MM.1S (cell line): Measurements from ENCODE around the gene HOXD8.

Experiments
- DNase-seq: peaks from one replicate; pipeline ENCODE4 v3.0.0-alpha.2; 2015
- H2AFZ ChIP-seq: fragments of 300-600 bp; sonication (generic); 2 replicates; pipeline ENCODE4 v1.6.0; 2016; ENCODE audit warnings: antibody characterized with exemption, low read length
- H3F3A ChIP-seq: fragments of 300-600 bp; sonication (generic); 2 replicates; pipeline ENCODE4 v1.6.1; 2016; ENCODE audit warnings: mild to moderate bottlenecking, antibody characterized with exemption, low read length, moderate library complexity, mixed read lengths; ENCODE audit not compliant: insufficient read depth
- H3K27ac ChIP-seq: fragments of 300-600 bp; sonication (generic); 2 replicates; pipeline ENCODE4 v1.5.1; 2016; ENCODE audit warnings: mild to moderate bottlenecking, low read length
- H3K27me3 ChIP-seq: fragments of 300-600 bp; sonication (generic); replicated peaks from 2 replicates; pipeline ENCODE4 v1.6.0; 2016; ENCODE audit warnings: low read length; ENCODE audit not compliant: insufficient read depth
- H3K36me3 ChIP-seq: fragments of 300-600 bp; sonication (generic); replicated peaks from 2 replicates; pipeline ENCODE4 v1.6.1; 2016; ENCODE audit warnings: mild to moderate bottlenecking, low read length, mixed read lengths; ENCODE audit not compliant: insufficient read depth
- H3K4me1 ChIP-seq: fragments of 300-600 bp; sonication (generic); 2 replicates; pipeline ENCODE4 v1.6.1; 2016; ENCODE audit warnings: low read length, mixed read lengths
- H3K4me2 ChIP-seq: fragments of 300-600 bp; sonication (generic); 2 replicates; pipeline ENCODE4 v1.6.0; 2016; ENCODE audit warnings: low read depth, low read length
- H3K4me3 ChIP-seq: fragments of 300-600 bp; sonication (generic); 2 replicates; pipeline ENCODE4 v1.5.1; 2016; ENCODE audit warnings: low read length, mixed read lengths
- H3K79me2 ChIP-seq: fragments of 300-600 bp; sonication (generic); 2 replicates; pipeline ENCODE4 v1.6.1; 2016; ENCODE audit warnings: mixed run types, low read length, mixed read lengths
- H3K9ac ChIP-seq: fragments of 300-600 bp; sonication (generic); 2 replicates; pipeline ENCODE4 v1.6.1; 2016; ENCODE audit warnings: low read length, mixed read lengths
- H3K9me2 ChIP-seq: fragments of 300-600 bp; sonication (generic); replicated peaks from 2 replicates; pipeline ENCODE4 v1.6.1; 2016; ENCODE audit warnings: mild to moderate bottlenecking, low read length, mixed read lengths; ENCODE audit not compliant: insufficient read depth
- H3K9me3 ChIP-seq: fragments of 300-600 bp; sonication (generic); replicated peaks from 2 replicates; pipeline ENCODE4 v1.6.1; 2016; ENCODE audit warnings: mild to moderate bottlenecking, low read length, mixed read lengths; ENCODE audit not compliant: insufficient read depth
- H4K20me1 ChIP-seq: fragments of 300-600 bp; sonication (generic); 2 replicates; pipeline ENCODE4 v1.6.1; 2016; ENCODE audit warnings: mild to moderate bottlenecking, low read length, moderate library complexity, mixed read lengths; ENCODE audit not compliant: insufficient read depth
- EZH2 ChIP-seq: fragments of 300-600 bp; sonication (generic); optimal IDR thresholded peaks from 2 replicates; pipeline ENCODE3; 2017; ENCODE audit warnings: low read depth, mild to moderate bottlenecking, antibody characterized with exemption, low read length, mixed read lengths
- EZH2phosphoT487 ChIP-seq: fragments of 300-600 bp; sonication (generic); IDR thresholded peaks from 2 replicates; pipeline ENCODE4 v1.6.1; 2018; ENCODE audit warnings: antibody characterized with exemption, low read length
- TF ChIP-seq, protein P1 (sequence below): fragments of 300-600 bp; sonication (generic); IDR thresholded peaks from 2 replicates; pipeline ENCODE4 v1.5.1; 2016; ENCODE audit warnings: antibody characterized with exemption, low read length, mixed read lengths

The HOXD8 gene

GRCh38 chr2:176117162-176117822, 12.2 kb upstream of the HOXD8 start:
- TF ChIP-seq EZH2phosphoT487 (no peak), EZH2 (no peak)
- TF ChIP-seq, protein P1, sequence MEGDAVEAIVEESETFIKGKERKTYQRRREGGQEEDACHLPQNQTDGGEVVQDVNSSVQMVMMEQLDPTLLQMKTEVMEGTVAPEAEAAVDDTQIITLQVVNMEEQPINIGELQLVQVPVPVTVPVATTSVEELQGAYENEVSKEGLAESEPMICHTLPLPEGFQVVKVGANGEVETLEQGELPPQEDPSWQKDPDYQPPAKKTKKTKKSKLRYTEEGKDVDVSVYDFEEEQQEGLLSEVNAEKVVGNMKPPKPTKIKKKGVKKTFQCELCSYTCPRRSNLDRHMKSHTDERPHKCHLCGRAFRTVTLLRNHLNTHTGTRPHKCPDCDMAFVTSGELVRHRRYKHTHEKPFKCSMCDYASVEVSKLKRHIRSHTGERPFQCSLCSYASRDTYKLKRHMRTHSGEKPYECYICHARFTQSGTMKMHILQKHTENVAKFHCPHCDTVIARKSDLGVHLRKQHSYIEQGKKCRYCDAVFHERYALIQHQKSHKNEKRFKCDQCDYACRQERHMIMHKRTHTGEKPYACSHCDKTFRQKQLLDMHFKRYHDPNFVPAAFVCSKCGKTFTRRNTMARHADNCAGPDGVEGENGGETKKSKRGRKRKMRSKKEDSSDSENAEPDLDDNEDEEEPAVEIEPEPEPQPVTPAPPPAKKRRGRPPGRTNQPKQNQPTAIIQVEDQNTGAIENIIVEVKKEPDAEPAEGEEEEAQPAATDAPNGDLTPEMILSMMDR, result no peak
- Histone ChIP-seq H3K4me2 (no peak overlapping the region), H3K9me3 (no peaks in the 10 kb centered on the region), H4K20me1 (no peaks in the 10 kb centered on the region), H3K9ac (no peak overlapping the region), H3K36me3 (no peaks in the 10 kb centered on the region), H3K4me3 (no peak overlapping the region), H3K27me3 (peaks cover 55% of the 10 kb centered on the region), H2AFZ (no peak overlapping the region), H3K27ac (no peak overlapping the region), H3K4me1 (no peaks in the 10 kb centered on the region), H3K79me2 (no peaks in the 10 kb centered on the region), H3K9me2 (no peaks in the 10 kb centered on the region), H3F3A (no peaks in the 10 kb centered on the region)
- no peak for DNase-seq

DNA sequence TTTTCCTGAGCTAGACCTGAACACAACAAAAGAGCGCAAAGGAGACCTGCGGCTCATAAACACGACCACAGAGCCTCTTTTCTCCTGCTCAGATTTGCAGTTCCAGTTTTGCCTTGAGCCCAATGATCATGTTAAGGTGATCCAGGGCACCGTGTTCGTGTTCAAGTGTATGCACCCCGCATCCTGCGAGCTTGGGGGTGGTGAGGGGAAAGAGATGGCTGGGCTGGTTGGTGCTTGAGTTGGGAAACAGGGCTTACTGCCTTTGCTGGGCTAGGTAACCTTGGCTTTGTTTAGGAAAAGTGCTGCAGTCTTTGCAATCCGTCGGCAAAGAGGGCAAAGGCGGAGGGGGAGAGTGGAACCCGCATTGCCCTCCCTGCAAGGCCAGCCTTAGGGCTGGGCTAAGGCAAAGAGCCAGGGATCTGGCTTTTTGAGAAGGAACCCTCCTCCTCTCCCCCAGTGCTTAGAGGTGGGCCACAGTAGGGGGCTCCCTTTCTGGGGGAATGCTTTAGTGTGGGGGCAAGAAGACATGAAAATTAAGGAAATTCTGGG, 11.6 kb upstream of the HOXD8 start:
- H4K20me1 ChIP-seq, result no peaks in the 10 kb centered on the region
- H3K9me2 ChIP-seq, result no peaks in the 10 kb centered on the region
- no peaks in the 10 kb centered on the region for H3K4me1 ChIP-seq
- no peak overlapping the region for H3K4me2 ChIP-seq
- H3K27me3 ChIP-seq, result peaks cover 49% of the 10 kb centered on the region
- H2AFZ ChIP-seq, result no peak overlapping the region
- no peak overlapping the region for H3K9ac ChIP-seq
- no peaks in the 10 kb centered on the region for H3F3A ChIP-seq
- H3K79me2 ChIP-seq, result no peaks in the 10 kb centered on the region
- H3K36me3 ChIP-seq, result no peaks in the 10 kb centered on the region
- H3K4me3 ChIP-seq, result no peak overlapping the region
- no peak for DNase-seq
- no peaks in the 10 kb centered on the region for H3K9me3 ChIP-seq
- no peak overlapping the region for H3K27ac ChIP-seq
- TF ChIP-seq, protein P1, result no peak
- TF ChIP-seq EZH2, result no peak
- no peak for TF ChIP-seq EZH2phosphoT487

DNA sequence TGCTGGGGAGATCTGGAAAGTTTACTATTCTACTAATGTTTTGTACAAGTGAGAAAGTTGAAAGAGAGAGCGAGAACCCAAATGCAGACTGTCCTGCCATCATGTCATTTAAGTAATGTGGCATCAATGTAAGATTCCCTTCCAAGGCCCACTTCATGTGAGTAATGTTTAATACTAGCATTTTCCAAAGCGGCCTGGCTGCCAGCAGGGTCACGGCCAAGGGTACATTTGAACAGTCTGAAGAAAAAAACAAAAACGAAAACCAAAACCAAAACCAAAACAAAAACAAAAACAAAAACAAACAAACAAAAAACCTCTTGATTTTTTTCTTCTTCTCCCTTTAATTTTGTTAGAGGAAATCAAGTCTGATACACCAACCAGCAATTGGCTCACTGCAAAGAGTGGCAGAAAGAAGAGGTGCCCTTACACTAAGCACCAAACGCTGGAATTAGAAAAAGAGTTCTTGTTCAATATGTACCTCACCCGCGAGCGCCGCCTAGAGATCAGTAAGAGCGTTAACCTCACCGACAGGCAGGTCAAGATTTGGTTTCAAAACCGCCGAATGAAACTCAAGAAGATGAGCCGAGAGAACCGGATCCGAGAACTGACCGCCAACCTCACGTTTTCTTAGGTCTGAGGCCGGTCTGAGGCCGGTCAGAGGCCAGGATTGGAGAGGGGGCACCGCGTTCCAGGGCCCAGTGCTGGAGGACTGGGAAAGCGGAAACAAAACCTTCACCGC, 10.7 kb upstream of the HOXD8 start:
- Histone ChIP-seq H2AFZ (no peak overlapping the region), H3K79me2 (no peaks in the 10 kb centered on the region), H3K4me3 (peak overlapping the region; percentile 28), H3K4me1 (no peaks in the 10 kb centered on the region), H3K27ac (no peak overlapping the region), H3K4me2 (peak overlapping the region; percentile 51; the same call in 1 of the 2 replicates), H4K20me1 (no peaks in the 10 kb centered on the region), H3K9ac (no peak overlapping the region), H3K9me3 (no peaks in the 10 kb centered on the region), H3K9me2 (no peaks in the 10 kb centered on the region), H3F3A (no peaks in the 10 kb centered on the region), H3K36me3 (no peaks in the 10 kb centered on the region), H3K27me3 (peaks cover 47% of the 10 kb centered on the region)
- peak; percentile 86 for DNase-seq
- no peak for TF ChIP-seq EZH2
- TF ChIP-seq, protein P1, result peak; percentile 82
